Measurements from ENCODE around the gene SPIN1.

DNA sequence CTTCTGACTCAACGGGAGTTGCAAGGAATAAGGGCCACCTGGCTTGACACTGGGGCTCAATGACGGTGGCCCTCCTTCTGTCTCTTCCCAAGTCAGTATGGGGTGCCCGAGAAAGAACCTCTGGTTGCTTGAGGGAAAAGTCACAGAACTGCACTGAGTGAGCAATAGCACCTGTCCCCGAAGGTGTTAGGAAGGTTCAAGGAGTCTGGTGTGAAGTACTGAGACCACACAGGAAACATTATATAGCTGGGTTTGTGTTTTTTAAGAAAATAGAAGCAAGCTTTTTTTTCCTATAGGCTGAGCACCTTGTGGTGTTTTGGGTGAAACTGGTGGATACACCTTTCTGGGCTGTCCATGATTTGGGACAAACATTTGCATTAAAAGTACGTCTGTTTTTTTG lies 62.9 kb downstream of the SPIN1 start:
- TF ChIP-seq SP1 (CRISPR knock-in tag; conservative IDR thresholded peaks at IDR 0.05): no peak
- TF ChIP-seq, protein P1, sequence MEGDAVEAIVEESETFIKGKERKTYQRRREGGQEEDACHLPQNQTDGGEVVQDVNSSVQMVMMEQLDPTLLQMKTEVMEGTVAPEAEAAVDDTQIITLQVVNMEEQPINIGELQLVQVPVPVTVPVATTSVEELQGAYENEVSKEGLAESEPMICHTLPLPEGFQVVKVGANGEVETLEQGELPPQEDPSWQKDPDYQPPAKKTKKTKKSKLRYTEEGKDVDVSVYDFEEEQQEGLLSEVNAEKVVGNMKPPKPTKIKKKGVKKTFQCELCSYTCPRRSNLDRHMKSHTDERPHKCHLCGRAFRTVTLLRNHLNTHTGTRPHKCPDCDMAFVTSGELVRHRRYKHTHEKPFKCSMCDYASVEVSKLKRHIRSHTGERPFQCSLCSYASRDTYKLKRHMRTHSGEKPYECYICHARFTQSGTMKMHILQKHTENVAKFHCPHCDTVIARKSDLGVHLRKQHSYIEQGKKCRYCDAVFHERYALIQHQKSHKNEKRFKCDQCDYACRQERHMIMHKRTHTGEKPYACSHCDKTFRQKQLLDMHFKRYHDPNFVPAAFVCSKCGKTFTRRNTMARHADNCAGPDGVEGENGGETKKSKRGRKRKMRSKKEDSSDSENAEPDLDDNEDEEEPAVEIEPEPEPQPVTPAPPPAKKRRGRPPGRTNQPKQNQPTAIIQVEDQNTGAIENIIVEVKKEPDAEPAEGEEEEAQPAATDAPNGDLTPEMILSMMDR (IDR thresholded peaks at IDR 0.05): no peak

Data from WTC11 (cell line).